Activated naive CD4-positive, alpha-beta T cell treated with anti-CD3 and anti-CD28 coated beads, Interleukin-2, amount 50 U/mL, for 24 hours (primary cell): ENCODE data around the gene SERPINA4.
"Not testable (repeated sequence)": the region's sequence is repeated elsewhere in the genome, so short reads cannot be mapped to it uniquely, and the experiment has no call there.

Experiments
- H3K27ac Mint-ChIP-seq: one replicate; pipeline ENCODE4 v1.8.0; 2021; ENCODE audit warnings: mild to moderate bottlenecking, mixed read lengths
- H3K27me3 Mint-ChIP-seq: one replicate; pipeline ENCODE4 v1.8.0; 2021; ENCODE audit warnings: mixed read lengths
- H3K36me3 Mint-ChIP-seq: one replicate; pipeline ENCODE4 v1.8.0; 2021; ENCODE audit warnings: mixed read lengths
- H3K4me1 Mint-ChIP-seq: one replicate; pipeline ENCODE4 v1.8.0; 2021; ENCODE audit warnings: mixed read lengths
- H3K4me3 Mint-ChIP-seq: one replicate; pipeline ENCODE4 v1.8.0; 2021; ENCODE audit warnings: mild to moderate bottlenecking, mixed read lengths
- H3K9me3 Mint-ChIP-seq: one replicate; pipeline ENCODE4 v1.8.0; 2021; ENCODE audit warnings: mixed read lengths

The SERPINA4 gene

GRCh38 chr14:94571395-94571794, 10.2 kb downstream of the SERPINA4 start:
- H3K4me1 Mint-ChIP-seq: no peaks in the 10 kb centered on the region
- no peaks in the 10 kb centered on the region for H3K36me3 Mint-ChIP-seq
- H3K9me3 Mint-ChIP-seq: no peaks in the 10 kb centered on the region
- H3K27me3 Mint-ChIP-seq: peaks cover 1% of the 10 kb centered on the region
- no peak overlapping the region for H3K4me3 Mint-ChIP-seq
- no peak overlapping the region for H3K27ac Mint-ChIP-seq

GRCh38 chr14:94571950-94572349, 10.7 kb downstream of the SERPINA4 start:
- no peaks in the 10 kb centered on the region for H3K9me3 Mint-ChIP-seq
- no peak overlapping the region for H3K4me3 Mint-ChIP-seq
- H3K27me3 Mint-ChIP-seq: peaks cover 1% of the 10 kb centered on the region
- H3K36me3 Mint-ChIP-seq: no peaks in the 10 kb centered on the region
- H3K4me1 Mint-ChIP-seq: no peaks in the 10 kb centered on the region
- H3K27ac Mint-ChIP-seq: no peak overlapping the region

GRCh38 chr14:94572637-94573303, 11.5 kb downstream of the SERPINA4 start:
- Mint-ChIP-seq H3K4me3 (no peak overlapping the region), H3K27me3 (peaks cover 1% of the 10 kb centered on the region), H3K36me3 (no peaks in the 10 kb centered on the region), H3K9me3 (no peaks in the 10 kb centered on the region), H3K27ac (no peak overlapping the region), H3K4me1 (no peaks in the 10 kb centered on the region)

GRCh38 chr14:94573475-94574277, 12.4 kb downstream of the SERPINA4 start:
- Mint-ChIP-seq H3K36me3 (no peaks in the 10 kb centered on the region), H3K27ac (no peak overlapping the region), H3K4me1 (no peaks in the 10 kb centered on the region), H3K4me3 (no peak overlapping the region), H3K9me3 (no peaks in the 10 kb centered on the region), H3K27me3 (peaks cover 1% of the 10 kb centered on the region)

- H3K27ac Mint-ChIP-seq: no peak overlapping the region
- H3K4me3 Mint-ChIP-seq: no peak overlapping the region
- no peaks in the 10 kb centered on the region for H3K4me1 Mint-ChIP-seq
- H3K27me3 Mint-ChIP-seq: peaks cover 2% of the 10 kb centered on the region
- no peaks in the 10 kb centered on the region for H3K9me3 Mint-ChIP-seq
- H3K36me3 Mint-ChIP-seq: no peaks in the 10 kb centered on the region
These were observed 13.1 kb downstream of the SERPINA4 start for GRCh38 chr14:94574336-94574735.

GRCh38 chr14:94575730-94576585, 14.7 kb downstream of the SERPINA4 start:
- Mint-ChIP-seq H3K9me3 (no peaks in the 10 kb centered on the region), H3K27me3 (peaks cover 6% of the 10 kb centered on the region), H3K4me3 (no peak overlapping the region), H3K36me3 (no peaks in the 10 kb centered on the region), H3K4me1 (no peaks in the 10 kb centered on the region), H3K27ac (no peak overlapping the region)

- H3K36me3 Mint-ChIP-seq, H3K27me3 Mint-ChIP-seq, H3K9me3 Mint-ChIP-seq, H3K4me3 Mint-ChIP-seq, H3K4me1 Mint-ChIP-seq, H3K27ac Mint-ChIP-seq: not testable (repeated sequence)
These were observed 16.2 kb downstream of the SERPINA4 start for GRCh38 chr14:94577472-94577871.

- Mint-ChIP-seq H3K27ac (no peak overlapping the region), H3K4me1 (no peaks in the 10 kb centered on the region), H3K36me3 (no peaks in the 10 kb centered on the region), H3K9me3 (no peaks in the 10 kb centered on the region), H3K4me3 (no peak overlapping the region), H3K27me3 (peaks cover 6% of the 10 kb centered on the region)
These were observed 17.5 kb downstream of the SERPINA4 start for GRCh38 chr14:94578712-94579111.

GRCh38 chr14:94581127-94581999, 20.1 kb downstream of the SERPINA4 start, which contains the start of gene SERPINA5:
SERPINA5 (plus strand) TSS chr14:94581426; CDS start chr14:94587363, 5,937 bp downstream.
- no peaks in the 10 kb centered on the region for H3K36me3 Mint-ChIP-seq
- H3K9me3 Mint-ChIP-seq: no peaks in the 10 kb centered on the region
- no peaks in the 10 kb centered on the region for H3K4me1 Mint-ChIP-seq
- peaks cover 4% of the 10 kb centered on the region for H3K27me3 Mint-ChIP-seq
- no peak within 1 kb of the TSS for H3K4me3 Mint-ChIP-seq
- no peak within 1 kb of the TSS for H3K27ac Mint-ChIP-seq

GRCh38 chr14:94582199-94582750, 21.0 kb downstream of the SERPINA4 start:
- Mint-ChIP-seq H3K27me3 (peaks cover 7% of the 10 kb centered on the region), H3K9me3 (no peaks in the 10 kb centered on the region), H3K27ac (no peak overlapping the region), H3K4me3 (no peak overlapping the region), H3K4me1 (no peaks in the 10 kb centered on the region), H3K36me3 (no peaks in the 10 kb centered on the region)

- Mint-ChIP-seq H3K27me3 (peaks cover 7% of the 10 kb centered on the region), H3K9me3 (no peaks in the 10 kb centered on the region), H3K4me3 (no peak overlapping the region), H3K4me1 (no peaks in the 10 kb centered on the region), H3K27ac (no peak overlapping the region), H3K36me3 (no peaks in the 10 kb centered on the region)
These were observed 21.6 kb downstream of the SERPINA4 start for GRCh38 chr14:94582851-94583250.

- no peak overlapping the region for H3K4me3 Mint-ChIP-seq
These were observed 22.3 kb downstream of the SERPINA4 start for GRCh38 chr14:94583557-94583956.

GRCh38 chr14:94584591-94585280, 23.5 kb downstream of the SERPINA4 start:
- H3K4me1 Mint-ChIP-seq: no peaks in the 10 kb centered on the region
- no peaks in the 10 kb centered on the region for H3K9me3 Mint-ChIP-seq
- H3K27me3 Mint-ChIP-seq: peaks cover 5% of the 10 kb centered on the region
- no peaks in the 10 kb centered on the region for H3K36me3 Mint-ChIP-seq
- H3K27ac Mint-ChIP-seq: no peak overlapping the region
- no peak overlapping the region for H3K4me3 Mint-ChIP-seq

More at GRCh38 chr14:94583557-94583956, 22.3 kb downstream of the SERPINA4 start:
- Mint-ChIP-seq H3K4me1 (no peaks in the 10 kb centered on the region), H3K9me3 (no peaks in the 10 kb centered on the region), H3K27ac (no peak overlapping the region), H3K27me3 (peaks cover 7% of the 10 kb centered on the region), H3K36me3 (no peaks in the 10 kb centered on the region)

GRCh38 chr14:94586635-94587034, 25.4 kb downstream of the SERPINA4 start:
- no peaks in the 10 kb centered on the region for H3K9me3 Mint-ChIP-seq
- no peak overlapping the region for H3K27ac Mint-ChIP-seq
- peaks cover 2% of the 10 kb centered on the region for H3K27me3 Mint-ChIP-seq
- H3K4me3 Mint-ChIP-seq: no peak overlapping the region
- no peaks in the 10 kb centered on the region for H3K36me3 Mint-ChIP-seq
- H3K4me1 Mint-ChIP-seq: no peaks in the 10 kb centered on the region
